Measurements from ENCODE around the gene CDC42SE2.
"Not testable (repeated sequence)": the region's sequence is repeated elsewhere in the genome, so short reads cannot be mapped to it uniquely, and the experiment has no call there.

CDC42SE2 gene

DNA sequence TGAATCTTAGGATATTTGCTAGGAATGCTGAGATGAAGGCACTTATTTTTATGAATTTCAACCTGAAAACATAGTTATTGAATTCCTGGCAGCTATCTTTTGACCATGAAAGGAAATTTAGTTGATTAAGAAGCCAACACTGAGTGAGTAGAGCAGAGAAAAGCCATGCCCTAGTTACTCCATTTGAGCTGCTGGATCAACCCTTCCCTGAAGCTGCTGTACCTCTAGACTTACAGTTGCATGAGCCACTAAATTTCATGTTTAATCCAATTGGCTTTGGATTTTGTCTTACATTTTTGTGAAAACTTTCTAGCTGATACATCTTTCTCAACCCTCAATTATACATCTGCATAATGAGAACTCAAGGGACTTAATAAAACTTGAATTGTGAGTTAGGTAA, 54.6 kb downstream of the CDC42SE2 start:
- no peak for DNase-seq (ENCODE audit: low read depth in 3 of 3)

DNA sequence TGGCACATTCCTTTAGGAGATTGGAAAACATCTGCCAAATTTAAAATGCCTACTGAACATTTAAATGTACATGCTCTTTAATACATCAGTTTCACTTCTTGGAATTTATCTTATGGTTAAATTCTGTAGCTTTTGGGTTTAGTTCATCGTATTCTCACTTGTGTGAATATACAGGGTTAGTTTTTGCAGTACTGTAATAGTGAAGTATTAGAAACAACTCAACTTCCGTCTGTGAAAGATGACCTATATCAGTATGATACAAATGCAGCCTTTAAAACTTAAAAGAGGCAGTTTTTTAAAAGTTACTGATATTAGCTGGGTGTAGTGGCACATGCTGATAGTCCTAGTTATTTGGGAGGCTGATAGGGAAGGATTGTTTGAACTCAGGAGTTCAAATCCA, 57.2 kb downstream of the CDC42SE2 start:
- no peak for DNase-seq (ENCODE audit: low read depth in 3 of 3)

DNA sequence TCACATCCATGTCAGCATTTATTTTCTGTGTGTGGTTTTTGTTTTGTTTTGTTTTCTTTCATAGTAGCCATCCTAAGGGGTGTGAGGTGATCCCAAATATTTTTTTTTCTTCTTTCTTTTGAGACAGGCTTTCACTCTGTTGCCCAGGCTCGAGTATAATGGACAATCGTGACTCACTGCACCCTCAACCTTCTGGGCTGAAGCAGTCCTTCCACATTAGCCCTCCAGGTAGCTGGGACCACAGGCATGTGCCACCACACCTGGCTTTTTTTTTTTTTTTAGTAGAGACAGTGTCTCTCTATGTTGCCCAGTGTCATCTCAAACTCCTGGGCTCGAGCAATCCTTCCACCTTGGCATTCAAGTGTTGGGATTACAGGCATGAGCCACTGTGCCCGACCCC, 59.1 kb downstream of the CDC42SE2 start:
- no peak for DNase-seq (ENCODE audit: low read depth in 3 of 3)

DNA sequence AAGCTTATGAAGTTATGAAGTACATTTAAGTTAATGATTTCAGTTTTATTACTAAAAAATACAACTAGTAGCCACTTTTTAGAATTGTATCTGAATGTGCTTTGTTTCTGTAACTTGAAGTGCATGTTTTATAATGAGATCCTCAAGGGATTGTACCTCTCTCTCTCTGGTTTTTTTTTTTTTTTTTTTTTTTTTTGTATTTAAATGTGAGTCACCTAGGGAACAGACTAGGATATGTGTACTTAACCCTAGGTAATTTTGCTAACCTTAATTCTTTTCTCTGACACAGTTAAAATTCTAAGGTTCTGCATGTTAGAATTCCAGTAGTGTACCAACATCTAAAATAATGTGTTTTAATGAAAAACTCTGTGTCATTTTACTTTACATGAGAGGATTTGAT, 59.5 kb downstream of the CDC42SE2 start:
- DNase-seq (ENCODE audit: low read depth in 3 of 3): no peak

DNA sequence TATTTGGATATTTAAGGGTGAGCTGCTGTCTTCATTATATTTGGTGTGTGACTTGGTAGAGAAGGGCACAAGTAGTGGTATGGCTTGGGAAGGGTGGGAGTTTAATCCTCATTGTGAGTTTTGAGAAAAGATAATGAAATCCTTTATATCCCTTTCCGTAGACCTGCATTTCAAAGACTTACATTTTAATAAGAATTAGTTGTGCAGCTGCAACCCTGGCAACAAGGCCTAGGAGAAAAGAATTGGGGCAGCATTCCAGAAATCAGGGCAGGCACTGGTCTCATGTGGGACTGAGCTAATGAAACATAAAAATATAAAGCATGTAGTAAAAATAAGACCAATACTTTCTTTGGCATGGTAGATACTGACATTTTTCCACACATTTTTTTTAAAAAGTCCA, 60.5 kb downstream of the CDC42SE2 start:
- no peak for DNase-seq (ENCODE audit: low read depth in 3 of 3)

DNA sequence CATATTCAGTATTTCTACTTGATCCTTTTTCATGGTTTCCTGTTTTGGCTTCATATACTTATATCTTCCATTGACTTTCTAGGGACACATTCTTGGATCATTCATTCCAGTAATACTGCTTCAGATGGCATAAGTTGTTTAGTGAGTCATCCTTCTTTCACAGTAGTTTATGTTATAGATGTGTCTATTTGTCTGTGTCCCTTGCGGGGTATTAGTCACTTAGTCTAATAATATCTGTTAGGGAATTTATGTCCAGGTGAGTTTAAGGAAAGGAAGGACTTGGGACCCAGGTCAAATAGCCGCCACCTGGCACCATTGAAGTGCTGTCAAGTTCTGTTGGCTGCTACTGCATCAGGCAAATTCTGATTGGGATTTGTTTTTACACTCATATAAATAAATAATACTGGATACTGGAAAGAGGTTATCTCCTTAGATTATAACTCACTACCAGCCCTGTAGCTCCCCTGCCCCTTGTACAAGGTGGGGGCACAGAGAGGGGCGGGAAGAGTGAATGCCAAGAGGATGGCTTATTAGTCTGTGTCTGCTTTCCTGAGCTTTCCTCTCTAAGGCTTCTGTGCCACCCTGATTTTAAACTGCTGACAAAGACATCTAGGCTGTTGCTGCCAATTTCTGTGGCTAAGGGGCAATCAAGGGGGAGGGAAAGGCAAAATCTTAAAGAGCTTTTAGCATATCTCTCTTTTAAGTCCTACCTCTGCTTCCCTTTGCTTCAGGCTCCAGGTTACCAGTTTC, 64.9 kb downstream of the CDC42SE2 start:
- no peak for DNase-seq (ENCODE audit: low read depth in 3 of 3)

DNA sequence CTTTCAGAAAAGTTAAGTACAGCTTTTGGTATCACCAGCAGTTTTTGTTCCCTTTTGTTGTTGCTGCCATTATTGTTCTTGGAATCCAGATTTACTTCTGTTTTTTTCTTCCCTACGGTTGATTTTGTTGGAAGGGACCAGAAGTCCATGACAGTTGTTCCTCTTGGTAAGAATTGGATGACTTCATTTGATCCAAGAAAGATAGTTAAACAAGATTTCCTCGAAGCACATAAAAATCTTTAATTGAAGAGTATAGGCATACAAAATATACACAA, 65.4 kb downstream of the CDC42SE2 start:
- no peak for DNase-seq (ENCODE audit: low read depth in 3 of 3)

DNA sequence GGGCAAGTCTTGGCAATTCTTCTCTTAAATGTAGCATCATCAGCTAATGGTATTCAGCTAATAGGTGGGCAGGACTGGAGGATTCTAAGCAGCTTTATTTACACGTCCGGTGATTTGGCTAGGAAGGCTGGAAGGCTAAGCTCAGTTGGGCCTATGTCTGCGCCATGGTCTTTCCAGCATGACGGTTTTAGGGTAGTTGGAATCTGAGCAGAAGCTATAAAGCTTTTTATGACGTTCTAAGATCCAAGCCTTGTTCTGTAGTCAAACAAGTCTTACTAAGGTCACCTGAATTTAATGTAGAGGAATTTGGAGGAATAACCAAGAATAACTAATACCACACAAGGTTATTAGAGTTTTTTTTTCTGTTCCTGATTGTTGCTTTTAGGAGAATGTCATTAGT, 66.2 kb downstream of the CDC42SE2 start:
- DNase-seq (ENCODE audit: low read depth in 3 of 3): no peak

DNA sequence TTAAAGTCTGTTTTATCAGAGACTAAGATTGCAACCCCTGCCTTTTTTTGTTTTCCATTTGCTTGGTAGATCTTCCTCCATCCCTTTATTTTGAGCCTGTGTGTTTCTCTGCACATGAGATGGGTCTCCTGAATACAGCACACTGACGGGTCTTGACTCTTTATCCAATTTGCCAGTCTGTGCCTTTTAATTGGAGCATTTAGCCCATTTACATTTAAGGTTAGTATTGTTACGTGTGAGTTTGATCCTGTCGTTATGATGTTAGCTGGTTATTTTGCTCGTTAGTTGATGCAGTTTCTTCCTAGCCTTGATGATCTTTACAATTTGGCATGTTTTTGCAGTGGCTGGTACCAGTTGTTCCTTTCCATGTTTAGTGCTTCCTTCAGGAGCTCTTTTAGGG, 71.9 kb downstream of the CDC42SE2 start:
- DNase-seq (ENCODE audit: low read depth in 3 of 3): not testable (repeated sequence)

DNA sequence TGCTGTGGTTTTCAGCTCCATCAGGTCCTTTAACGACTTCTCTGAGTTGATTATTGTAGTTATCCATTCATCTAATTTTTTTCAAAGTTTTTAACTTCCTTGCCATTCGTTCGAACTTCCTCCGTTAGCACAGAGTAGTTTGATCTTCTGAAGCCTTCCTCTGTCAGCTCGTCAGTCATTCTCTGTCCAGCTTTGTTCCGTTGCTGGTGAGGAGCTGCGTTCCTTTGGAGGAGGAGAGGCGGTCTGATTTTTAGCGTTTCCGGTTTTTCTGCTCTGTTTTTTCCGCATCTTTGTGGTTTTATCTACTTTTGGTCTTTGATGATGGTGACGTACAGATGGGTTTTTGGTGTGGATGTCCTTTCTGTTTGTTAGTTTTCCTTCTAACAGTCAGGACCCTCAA, 72.9 kb downstream of the CDC42SE2 start:
- not testable (repeated sequence) for DNase-seq (ENCODE audit: low read depth in 3 of 3)

DNA sequence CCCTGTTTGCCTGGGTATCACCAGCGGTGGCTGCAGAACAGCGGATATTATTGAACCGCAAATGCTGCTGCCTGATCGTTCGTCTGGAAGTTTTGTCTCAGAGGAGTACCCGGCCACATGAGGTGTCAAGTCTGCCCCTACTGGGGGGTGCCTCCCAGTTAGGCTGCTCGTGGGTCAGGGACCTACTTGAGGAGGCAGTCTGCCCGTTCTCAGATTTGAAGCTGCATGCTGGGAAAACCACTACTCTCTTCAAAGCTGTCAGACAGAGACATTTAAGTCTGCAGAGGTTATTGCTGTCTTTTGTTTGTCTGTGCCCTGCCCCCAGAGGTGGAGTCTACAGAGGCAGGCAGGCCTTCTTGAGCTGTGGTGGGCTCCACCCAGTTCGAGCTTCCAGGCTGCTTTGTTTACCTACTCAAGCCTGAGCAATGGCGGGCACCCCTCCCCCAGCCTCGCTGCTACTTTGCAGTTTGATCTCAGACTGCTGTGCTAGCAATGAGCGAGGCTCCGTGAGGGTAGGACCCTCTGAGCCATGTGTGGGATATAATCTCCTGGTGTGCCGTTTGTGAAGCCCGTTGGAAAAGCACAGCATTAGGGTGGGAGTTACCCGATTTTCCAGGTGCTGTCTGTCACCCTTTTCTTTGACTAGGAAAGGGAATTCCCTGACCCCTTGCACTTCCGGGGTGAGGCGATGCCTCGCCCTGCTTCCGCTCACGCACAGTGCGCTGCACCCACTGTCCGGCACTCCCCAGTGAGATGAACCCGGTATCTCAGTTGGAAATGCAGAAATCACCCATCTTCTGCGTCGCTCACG, 73.6 kb downstream of the CDC42SE2 start:
- not testable (repeated sequence) for DNase-seq (ENCODE audit: low read depth in 3 of 3)

DNA sequence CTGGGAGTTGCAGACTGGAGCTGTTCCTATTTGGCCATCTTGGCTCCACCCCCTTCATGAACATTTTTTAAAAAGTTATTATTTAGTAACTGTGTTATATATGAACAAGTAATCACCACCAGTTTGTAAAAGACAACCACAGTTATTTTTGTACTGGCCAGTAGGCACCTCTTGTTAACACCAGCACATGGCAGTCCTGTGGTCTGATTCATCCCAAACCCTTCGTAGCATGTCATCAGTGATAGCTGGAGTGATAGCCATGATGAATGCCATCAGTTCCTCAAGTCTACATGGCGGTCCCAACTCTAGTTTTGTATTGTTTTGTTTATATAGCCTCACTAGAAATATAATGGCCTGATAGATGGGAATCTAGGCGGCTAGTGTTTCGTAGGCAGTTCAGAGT, 74.2 kb downstream of the CDC42SE2 start:
- no peak for DNase-seq (ENCODE audit: low read depth in 3 of 3)

DNA sequence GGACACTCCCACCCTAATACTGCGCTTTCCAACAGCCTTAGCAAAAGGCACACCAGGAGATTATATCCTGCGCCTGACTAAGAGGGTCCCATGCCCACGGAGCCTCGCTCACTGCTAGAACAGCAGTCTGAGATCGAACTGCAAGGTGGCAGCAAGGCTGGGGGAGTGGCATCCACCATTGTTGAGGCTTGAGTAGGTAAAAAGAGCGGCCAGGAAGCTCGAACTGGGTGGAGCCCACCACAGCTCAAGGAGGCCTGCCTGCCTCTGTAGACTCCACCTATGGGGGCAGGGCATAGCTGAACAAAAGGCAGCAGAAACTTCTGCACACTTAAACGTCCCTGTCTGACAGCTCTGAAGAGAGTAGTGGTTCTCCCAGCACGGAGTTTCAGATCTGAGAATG, 80.4 kb downstream of the CDC42SE2 start:
- DNase-seq (ENCODE audit: low read depth in 3 of 3): not testable (repeated sequence)

DNA sequence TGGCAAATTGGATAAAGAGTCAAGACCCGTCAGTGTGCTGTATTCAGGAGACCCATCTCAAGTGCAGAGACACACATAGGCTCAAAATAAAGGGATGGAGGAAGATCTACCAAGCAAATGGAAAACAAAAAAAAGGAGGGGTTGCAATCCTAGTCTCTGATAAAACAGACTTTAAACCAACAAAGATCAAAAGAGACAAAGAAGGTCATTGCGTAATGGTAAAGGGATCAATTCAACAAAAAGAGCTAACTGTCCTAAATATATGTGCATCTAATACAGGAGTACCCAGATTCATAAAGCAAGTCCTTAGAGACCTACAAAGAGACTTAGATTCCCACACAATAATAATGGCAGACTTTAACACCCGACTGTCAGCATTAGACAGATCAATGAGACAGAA, 82.4 kb downstream of the CDC42SE2 start:
- DNase-seq (ENCODE audit: low read depth in 3 of 3): not testable (repeated sequence)

DNA sequence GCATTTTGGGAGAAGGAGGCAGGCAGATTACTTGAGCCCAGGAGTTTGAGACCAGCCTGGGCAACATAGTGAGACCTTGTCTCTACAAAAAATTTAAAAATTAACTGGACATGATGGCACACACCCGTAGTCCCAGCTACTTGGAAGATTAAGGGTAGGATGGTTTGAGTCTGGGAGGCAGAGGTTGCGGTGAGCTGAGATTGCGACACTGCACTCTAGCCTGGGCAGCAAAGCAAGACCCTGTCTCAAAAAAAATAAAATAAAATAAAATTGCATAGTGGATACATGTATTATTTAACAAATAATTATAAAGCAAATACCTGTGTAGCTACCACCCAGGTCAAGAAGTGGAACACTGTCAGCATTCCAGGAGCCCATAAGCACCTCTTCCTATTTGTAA, 90.1 kb downstream of the CDC42SE2 start:
- DNase-seq (ENCODE audit: low read depth in 3 of 3): no peak

DNA sequence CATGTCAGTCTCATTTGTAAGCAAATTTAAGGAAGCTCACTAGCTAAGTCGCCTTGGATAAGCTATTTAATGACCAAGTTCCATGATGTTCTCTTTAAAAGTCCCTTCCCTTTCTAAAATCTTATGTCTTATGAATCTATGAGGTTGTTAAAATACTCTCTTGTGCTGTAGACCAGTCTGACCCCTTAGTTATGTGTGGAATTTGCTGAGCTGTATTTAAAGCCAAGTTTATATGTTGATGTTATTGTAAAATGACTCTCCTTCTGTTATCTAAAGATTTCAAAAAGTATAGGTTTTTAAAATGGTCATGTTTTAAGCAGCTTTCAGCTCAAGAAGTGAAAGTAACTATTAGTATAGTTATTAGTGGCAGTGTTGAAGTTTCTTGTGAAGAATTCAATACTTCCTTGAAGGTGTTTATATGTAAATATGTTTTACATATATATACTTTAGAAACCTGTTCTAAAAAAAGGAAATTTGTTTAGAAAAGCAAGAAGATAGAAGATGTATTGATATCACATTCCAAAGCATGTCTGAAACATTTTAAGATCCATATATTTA, 92.2 kb downstream of the CDC42SE2 start:
- no peak for DNase-seq (ENCODE audit: low read depth in 3 of 3)

DNA sequence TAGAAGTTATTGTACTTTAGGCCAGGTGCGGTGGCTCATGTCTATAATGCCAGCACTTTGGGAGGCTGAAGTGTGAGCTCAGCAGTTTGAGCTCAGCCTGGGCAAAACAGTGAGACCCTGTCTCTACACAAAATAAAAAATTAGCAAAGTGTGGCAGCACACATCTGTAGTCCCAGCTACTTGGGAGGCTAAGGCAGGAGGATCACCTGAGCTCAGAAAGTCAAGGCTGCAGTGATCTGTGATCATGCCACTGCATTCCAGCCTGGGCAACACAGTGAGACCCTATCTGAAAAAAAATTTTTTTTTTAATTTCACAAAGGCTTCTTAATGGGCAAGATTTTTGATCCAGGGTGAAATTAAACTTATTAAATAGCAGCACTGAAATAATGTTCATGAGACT, 92.8 kb downstream of the CDC42SE2 start:
- DNase-seq (ENCODE audit: low read depth in 3 of 3): no peak

DNA sequence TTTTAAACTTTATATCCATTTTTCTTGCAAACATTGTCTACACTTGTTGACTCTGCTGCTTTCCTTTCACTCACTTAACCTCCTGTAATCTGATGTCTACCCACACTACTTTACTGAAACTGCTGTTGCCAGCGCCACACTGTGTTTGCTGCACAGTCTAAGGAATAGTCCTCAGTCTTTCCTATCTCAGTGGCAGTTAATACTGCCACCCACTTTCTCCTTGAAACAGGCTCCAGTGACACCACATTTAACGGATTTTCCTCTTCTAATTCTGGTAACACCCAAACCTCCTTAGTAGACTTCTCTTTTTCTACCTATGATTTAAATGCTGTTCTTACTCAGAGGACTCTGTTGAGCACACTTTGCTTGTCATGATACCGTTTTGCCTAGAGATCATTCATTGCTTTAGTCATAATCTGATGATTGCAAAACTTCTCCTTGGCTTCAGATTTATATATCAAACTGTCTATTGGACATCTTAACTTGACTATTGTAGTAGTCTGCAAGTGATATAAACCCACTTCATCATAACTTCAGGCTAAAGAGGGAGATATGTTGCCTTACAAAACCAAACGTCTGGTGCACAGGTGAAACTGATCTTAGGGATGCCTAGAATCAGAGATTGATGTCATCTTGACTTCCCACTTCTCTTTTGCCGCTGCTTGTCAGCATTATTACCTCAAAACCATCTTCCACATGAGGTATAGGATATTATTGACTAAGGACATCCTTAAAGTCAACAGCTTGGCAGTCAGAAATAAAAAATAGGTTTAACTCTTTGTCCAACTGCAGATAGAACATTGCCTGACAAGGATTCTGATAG, 94.1 kb downstream of the CDC42SE2 start:
- DNase-seq (ENCODE audit: low read depth in 3 of 3): peak in 1 of 3 donors; percentile 32

DNA sequence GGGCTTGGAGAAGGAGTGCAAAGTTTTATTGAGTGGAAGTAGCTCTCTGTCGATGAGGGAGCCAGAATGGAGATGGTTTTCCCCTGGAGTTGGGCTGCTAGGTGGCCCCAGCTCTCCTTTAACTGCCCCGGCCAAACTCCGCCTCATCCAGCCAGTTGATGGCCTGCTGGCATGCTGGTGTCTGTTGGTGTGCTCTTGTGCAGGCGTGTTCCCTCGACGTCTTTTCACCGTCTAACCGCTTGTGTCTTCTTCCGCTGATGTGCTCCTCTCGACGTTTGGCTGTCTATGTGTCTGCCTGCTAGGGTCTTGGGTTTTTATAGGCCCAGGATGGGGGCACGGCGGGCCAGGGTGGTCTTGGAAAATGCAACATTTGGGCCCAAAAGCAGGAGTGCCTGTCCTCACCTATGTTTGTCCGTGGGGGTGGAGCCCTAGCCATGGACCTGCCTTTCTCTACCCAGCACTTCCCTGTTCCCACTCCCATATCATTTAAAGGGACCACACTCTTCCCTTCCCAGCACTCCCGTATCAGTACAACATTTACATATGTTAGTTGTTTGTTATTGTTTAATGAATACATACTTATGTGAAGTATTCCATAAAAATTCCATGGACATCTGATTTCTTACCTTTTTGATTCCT, 97.9 kb downstream of the CDC42SE2 start:
- no peak for DNase-seq (ENCODE audit: low read depth in 3 of 3)

DNA sequence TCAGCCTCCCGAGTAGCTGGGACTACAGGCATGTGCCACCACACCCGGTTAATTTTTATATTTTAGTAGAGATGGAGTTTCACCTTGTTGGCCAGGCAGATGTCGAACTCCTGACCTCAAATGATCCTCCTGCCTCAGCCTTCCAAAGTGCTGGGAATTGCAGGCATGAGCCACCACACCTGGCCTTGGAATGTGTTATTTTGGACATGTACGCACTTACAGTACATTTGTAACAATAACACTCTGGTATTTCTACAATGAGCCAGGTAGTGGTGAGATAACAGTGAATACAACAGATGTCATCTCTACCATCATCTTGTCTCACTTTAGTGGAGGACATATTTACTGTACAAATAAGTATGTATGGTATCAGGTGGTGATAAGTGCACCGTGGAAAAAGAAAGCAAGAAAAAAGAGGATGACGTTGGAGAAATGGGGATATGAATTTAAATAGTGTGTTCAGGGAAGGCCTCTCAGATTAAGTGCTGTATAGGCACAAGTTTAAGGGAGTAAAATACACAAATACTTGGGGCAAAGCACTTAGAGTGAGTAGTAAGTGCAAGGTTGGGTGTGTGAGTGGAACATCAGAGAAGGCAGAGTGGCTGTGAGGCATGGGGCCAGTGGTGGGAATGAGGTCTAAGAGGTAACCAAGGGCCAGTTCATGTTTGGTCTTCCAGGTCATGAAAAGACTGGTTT, 100.1 kb downstream of the CDC42SE2 start:
- DNase-seq (ENCODE audit: low read depth in 3 of 3): no peak

DNA sequence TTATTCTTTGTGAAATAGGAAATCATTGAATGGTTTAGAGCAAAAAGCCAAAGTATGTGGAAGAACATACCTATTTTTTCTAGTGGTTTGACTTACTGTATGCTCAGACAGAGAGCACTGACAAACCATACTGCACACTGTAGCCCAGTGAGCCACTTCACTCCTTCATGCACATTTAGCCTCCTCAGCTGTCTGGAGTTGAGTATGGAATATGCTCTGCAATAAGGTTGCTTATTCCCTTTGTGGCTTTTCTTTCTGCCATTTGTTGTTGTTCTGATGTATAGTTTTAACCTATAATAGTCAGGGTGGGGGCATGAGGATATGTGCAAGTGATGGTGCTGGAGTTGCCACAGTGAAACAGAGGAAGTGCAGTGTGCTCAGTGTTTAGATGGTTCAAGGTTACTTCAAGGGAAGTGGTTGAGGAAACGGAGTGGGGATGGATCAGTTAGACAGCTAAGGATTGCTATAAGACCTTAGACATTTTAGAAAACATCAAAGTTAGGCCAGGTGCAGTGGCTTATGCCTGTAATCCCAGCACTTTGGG, 100.7 kb downstream of the CDC42SE2 start:
- DNase-seq (ENCODE audit: low read depth in 3 of 3): no peak

All from stimulated activated CD4-positive, alpha-beta T cell treated with anti-CD3 and anti-CD28 coated beads, TNF-alpha, amount 100 ng/mL, for 48 hours (primary cell).